GM18907 (cell line): ENCODE measurements around the gene APLP1.
"Not testable (repeated sequence)": the region's sequence is repeated elsewhere in the genome, so short reads cannot be mapped to it uniquely, and the experiment has no call there.

ENCODE experiments used
- ATAC-seq: cut with Tn5 transposase; IDR thresholded peaks from one replicate; pipeline ENCODE4 v1.9.1; 2021; ENCODE audit warnings: mild to moderate bottlenecking, moderate library complexity; ENCODE audit not compliant: unreplicated experiment

The APLP1 gene

DNA sequence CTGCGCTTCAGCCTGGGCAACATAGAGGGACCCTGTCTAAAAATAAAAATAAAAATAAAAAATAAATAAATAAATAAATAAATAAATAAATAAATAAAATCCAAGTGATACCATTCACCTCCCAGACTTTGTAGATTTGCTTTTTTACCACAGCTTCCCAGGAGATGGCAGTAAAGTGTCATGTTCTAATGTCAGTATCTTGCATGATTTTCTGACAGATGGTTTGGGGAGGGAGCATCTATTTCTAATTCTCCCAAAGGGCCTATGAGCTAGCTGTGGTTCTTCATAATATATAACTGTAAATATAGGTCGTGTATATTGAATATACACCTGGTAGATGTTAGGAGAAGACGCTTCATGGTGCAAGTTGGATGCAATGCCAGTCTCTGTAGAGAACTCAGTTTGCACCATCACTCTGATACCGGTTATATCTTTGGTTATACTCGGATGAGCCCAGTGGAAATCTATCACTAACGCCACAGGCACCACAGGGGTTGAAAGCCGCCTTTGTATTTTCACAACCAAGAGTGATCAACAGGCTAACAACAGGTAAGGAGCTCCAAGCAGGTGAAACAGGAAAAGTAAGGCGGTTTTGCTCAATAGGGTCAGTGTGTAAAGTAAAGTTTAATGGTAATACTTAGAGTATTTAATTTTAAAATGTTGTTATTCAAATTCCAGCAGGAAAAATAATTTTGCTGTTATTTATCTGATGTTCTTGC is 13.9 kb downstream of the APLP1 start:
- ATAC-seq = no peak

DNA sequence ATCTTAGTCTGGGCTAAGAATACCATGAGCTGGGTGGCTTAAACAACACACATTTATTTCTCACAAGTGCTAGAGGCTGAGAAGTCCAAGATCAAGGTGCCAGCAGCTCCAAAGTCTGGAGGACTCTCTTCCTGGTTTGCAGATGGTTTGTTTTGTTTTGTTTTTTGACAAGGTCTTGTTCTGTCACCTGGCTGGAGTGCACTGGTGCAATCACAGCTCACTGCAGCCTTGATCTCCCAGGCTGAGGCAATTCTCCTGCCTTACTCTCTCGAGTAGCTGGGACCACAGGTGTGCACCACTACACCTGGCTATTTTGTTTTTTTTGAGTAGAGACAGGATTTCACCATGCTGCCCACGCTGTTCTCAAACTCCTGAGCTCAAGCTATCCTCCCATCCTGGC is 15.5 kb downstream of the APLP1 start:
- no peak for ATAC-seq

DNA sequence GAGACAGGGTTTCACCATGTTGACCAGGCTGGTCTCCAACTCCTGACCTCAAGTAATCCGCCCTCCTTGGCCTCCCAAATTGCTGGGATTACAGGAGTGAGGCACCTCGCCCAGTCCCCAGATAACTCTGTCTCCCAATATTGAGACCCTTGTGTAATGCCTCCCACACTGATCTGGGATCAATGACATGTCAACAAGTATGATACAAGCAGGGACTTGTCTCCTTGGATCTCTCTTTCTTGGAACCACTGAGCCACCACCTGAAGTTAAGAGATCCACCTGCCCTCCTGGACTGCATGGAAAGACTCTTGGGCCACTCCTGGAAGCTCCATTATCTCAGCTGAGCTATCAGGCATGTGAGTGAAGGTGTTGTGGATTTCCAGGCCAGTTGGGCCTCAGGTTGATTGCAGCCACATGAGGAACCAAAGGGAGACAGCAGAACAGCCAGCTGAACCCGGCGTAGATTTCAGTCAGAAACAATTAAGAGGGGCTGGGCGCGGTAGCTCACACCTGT is 16.9 kb downstream of the APLP1 start:
- no peak for ATAC-seq

DNA sequence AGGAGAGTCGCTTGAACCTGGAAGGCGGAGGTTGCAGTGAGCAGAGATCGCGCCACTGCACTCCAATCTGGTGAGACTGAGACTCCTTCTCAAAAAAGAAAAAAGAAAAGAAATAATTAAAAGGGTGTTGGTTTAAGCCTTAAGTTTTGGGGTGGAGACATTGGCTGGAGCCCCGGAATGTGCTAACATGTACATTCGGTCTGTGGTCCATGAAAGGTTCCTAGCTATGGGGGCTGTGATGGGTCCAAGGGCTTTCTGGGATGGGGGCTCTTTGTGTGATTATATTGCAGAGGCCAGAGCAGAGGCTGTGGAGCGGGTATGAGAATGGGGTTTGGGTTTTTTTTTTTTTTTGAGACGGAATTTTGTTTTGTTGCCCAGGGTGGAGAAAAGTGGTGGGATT is 17.5 kb downstream of the APLP1 start:
- no peak for ATAC-seq

DNA sequence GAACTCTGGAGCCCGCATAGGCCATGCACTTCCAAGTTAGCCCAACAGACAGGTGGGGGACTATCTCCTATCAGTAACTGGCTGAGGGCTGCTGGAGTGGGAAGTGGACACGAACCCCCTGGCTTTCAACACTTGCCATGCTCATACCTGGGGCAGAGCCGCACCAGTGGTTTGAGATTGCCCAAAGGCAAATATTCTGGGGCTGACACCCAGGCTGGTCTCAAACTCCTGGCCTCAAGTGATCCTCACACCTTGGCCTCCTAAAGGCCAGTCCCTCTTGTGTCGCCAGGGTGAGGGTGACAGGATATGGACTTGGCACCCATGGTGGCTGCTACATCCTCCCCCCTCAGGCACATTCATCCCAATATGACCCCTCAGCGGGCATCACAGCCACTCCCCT is 18.8 kb downstream of the APLP1 start:
- ATAC-seq = no peak

DNA sequence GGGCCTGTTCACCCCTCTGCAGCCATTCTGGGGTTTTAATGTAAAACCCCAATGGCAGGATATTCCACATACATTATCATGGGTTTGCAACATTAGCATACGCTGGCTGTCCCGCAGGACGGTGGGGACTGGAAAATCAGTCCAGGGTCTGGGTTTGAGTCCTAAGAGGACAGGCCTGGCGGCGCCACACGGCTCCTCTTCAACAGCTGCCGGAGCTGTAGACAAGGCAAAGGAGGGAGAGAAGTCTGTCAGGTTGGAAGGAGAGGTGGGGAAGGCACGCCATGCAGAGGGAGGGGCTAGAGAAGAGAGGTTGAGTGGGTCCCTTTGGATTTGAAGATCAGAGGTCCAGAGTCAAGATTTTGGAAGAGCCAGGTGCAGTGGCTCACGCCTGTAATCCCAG is 20.0 kb downstream of the APLP1 start:
- no peak for ATAC-seq

DNA sequence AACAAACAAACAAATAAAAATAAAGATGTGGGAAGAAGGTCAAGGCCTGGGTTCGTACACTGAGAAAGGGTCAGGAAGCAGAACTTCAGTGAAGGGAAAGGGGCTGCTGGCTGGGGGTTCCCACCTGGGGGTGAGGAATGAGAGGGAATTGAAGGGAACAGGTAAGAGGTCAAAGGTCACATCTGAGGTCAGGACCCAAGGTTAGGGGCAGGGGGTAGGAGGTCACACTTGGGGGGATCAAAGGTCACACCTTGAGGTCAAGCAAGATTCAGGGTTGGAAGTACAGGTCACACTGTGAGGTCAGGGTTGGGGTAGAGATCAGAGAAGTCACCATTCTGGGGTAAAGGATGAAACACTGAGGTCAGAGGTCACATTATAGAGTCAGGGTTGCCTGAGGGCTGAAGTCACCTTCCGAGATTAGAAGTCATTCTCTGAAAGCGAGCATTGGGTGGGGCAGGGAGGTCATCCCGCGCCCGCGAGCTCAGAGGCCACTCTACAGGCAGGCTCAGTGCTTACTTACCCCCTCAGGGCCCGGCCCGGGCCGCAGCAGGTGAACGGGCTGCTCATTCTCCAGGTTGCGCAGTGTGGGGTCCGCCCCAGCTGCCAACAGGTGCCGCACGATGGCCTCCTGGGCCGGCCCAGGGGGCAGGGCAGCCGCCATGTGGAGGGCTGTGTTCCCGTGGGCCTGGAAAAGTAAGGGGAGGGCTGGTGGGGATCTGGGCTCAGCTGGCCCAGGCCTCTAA is 21.2 kb downstream of the APLP1 start:
- ATAC-seq = no peak

DNA sequence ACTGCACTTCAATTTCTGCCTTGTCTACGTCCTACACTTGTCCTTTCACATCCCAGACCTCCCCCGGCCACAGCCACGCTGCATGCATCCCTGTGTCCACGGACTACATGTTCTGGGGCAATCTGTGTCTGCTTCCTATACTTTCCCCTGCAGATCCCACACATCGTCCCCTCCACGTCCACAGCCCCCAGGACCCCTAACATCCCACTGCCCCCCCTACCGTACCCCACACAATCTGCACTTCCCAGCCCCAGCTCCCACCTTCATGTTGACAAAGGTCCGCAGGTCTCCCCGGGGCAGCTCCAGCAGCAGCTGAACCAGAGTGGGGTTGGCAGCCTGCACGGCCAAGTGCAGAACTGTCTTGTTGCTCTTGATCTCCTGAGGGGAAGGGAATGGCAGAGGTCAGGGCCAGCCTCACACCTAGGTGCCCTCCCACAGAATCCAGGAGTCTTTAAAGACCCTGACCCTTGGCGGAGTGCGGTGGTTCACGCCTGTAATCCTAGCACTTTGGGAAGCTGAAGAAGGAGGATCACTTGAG is 21.8 kb downstream of the APLP1 start:
- no peak for ATAC-seq

DNA sequence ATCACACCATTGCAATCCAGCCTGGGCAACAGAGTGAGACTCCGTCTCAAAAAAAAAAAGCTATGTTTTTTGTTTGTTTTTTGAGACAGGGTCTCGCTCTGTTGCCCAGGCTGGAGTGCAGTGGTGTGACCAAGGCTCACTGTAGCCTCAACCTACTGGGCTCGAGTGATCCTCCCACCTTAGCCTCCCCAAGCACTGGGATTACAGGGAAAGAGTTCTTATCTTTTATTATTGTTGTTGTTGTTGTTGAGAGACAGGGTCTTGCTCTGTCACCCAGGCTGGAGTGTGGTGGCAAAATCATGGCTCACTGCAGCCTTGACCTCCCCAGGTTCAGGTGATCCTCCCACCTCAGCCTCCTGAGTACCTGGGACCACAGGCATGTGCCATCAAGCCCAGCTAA is 23.4 kb downstream of the APLP1 start:
- not testable (repeated sequence) for ATAC-seq

DNA sequence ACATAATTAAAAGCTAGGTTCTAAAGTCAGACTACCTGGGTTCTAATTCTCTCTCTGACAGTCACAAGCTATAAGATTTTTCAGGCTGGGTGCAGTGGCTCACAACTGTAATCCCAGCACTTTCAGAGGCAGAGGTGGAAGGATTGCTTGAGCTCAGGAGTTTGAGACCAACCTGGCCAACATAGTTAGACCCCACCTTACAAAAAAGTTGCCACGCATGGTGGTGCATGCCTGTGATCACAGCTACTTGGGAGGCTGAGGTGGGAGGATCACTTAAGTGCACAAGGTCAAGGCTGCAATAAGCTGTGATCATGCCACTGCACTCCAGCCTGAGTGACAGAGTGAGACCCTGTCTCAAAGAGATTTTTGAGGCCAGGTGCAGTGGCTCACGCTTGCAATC is 26.0 kb downstream of the APLP1 start:
- ATAC-seq = no peak

DNA sequence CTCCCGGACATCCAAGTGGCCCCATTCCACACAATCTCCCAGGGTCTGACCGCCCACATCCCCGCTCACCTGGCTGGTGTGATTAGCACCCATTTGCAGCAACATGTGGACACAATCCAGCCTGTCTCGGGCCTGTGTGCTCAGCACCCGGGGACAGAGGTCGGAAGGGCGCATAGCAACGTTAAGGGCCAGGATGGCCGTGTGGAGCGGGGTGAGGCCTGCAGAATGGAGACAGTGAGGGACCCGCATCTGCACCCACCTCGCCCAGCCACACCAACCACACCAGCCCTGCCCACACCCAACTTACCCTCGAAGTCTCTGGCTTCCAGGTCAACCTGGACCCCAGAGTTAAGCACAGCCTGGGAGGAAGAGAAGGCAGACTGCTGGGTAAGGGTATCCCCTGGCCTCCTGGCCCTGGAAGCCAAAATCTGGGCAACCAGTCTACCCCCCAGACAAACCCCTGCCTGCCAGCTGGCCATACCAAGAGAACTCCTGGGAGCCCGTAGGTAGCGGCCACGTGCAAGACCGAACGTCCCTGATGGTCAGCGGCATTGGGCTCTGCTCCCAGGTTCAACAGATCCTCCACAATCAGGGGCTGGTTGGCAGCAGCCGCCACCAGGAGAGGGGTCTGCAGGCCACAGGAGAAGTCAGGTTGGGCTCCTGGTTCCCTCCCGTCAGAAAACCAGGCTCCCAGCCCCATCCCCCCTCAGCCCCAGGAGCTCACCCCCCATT is 27.7 kb downstream of the APLP1 start:
- no peak for ATAC-seq

DNA sequence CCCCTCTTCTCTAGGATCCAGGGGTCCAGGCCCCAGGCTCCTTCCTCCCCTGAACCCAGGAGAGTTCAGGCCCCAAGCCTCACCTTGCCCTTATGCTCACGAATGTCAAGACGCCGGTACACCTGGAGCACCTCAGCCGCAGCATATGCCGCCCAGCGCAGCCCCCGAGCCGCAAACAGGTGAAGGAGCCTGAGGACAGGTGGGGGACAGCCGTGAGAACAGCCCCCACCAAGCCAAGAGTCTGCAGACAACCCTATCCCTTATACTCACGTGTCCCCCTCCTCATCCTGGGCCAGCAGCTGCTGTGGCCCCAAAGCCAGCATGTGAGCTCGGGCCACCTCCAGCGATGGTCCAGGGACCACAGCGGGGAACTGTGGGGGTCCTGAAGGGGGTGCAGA is 28.3 kb downstream of the APLP1 start:
- no peak for ATAC-seq

DNA sequence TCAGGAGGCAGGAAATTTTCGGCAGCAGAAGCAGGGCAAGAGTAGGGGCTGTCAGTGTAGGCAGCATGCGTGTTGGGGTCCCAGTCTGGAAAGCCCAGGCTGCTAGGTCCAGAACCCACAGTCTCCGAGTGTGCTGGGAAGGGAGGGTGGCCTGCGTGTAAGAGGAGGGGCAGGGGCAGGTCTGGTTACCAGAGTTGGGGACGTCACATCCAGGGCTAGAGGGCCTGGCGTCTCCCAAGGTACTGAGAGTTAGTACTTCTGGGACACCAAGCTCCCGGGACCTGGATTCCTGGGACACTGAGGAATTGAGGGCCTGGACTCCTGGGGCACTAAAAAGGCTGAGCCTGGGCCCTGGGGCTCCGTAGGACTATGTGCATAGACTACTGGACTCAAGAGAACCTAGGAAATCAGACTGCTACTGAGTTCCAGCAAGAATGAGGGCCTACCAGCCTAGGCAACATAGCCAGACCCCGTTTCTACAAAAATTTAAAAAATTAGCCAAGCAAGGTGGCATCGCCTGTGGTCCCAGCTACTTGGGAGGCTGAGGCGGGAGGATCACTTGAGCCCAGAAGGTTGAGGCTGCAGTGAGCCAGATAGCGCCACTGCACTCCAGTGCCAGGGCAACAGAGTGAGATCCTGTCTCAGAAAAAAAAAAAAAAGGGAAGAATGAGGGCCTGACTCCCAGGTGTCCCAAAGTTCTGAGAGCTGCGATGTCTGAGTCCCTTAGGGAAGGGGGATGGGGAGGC is 29.5 kb downstream of the APLP1 start:
- ATAC-seq = no peak

DNA sequence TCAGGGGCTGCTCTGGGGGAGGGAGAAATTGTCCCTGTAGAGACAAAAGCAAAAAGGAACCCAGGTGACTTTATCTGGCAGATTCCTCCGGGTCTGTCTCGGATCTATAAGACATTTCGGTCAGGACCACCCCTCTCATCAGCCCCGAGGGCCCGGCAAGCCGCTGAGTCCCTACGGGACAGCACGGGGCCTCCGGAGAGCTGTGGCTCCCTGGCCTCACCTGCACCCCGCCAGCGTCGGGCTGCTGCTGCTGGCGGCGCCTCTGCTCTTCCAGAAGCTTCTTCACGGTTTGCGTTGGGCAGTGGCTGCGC is 30.1 kb downstream of the APLP1 start:
- ATAC-seq = no peak

DNA sequence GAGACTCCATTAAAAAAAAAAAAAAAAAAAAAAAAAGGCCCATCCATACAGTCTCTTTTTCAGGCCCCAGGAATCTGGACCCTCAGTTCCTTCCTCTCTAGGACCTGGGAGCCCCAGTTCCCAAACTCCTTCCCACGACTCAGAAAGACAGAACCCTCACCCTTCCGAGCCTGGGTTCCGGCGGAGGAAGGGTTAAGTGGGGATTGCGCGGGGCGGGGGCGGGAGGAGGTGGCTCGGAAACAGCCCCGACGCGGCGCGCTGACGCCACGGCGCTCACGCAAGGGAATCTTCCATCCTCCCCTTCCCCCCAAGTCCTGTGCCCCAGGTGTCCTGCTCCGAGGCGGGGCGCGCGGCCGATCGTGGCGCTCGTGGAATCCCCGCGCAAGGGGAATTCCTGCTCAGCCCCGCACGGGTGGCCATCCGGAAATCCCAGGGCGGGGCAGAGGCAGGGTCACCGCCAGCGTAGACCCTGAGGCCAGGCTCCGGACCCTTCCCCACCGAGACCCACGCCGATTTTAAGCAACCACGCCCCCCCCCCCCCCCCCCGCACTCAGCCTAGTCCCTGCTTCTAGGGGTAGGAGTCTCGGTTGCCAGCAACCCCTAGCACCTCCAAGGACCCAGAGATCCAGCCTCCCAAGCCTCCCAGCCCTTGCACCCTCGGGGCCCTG is 31.3 kb downstream of the APLP1 start:
- ATAC-seq = peak; percentile 45

DNA sequence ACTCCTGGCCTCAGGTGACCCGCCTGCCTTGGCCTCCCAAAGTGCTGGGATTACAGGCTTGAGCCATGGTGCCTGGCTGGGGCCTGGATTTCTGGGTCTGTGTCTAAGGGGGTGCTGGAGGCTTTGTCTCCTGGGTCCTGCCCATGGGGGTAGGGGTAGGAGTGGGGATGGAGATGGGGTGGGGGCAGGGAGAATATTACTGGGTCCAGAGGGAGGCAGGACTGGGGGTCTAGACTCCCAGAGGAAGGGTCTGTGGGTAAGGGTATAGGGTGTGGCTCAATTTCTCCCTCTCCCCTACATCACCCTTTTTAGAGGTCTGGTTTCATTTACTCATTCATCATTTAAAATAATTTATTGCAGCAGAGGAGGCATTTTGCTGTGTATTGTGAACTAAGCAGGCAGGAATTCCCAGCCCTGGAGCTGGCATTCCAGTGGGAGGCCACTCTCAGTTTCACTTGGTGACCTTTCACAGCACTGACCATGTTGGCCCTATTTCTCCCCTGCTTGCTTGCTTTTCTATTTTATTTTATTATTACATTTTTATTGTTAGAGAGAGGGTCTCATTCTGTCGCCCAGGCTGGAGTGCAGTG is 32.8 kb downstream of the APLP1 start:
- no peak for ATAC-seq

DNA sequence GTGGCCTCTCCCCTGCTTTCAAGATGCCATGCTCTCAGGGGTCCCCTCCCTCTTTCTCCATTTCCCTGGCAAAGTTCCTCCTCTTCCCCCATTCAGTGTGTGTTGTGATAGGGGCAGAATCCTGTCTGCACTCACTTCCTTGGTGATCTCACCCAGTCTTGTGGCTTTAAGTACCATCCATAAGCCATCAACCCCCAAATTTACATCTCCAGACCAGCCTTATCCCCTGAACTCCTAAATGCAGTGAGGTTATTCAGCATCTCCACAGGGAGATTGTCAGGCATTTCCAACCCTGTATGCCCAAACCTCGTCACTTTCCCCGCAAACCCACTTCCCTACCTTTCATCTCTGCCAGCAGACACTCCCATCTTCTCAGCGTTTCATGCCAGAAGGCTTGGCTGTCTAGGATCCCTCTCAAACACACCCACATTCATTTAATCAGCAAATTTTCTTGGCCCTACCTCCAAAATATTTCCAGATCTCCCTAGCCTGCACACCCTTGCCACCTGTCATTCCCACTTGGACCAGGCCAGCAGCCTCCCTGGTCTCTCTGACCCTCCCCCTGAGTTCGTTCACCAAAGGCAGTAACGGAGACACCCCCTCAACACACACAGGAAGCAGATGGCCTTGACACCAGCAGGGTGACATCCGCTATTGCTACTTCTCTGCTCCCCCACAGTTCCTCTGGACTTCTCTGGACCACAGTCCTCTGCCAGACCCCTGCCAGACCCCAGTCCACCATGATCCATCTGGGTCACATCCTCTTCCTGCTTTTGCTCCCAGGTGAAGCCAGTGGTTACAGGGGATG is 33.7 kb downstream of the APLP1 start, which contains the start of gene HCST:
Gene HCST, plus strand, starts transcription at position 676 of the 808 bp plus-strand sequence. Its CDS starts 65 bp downstream, at position 741.
- ATAC-seq = no peak

DNA sequence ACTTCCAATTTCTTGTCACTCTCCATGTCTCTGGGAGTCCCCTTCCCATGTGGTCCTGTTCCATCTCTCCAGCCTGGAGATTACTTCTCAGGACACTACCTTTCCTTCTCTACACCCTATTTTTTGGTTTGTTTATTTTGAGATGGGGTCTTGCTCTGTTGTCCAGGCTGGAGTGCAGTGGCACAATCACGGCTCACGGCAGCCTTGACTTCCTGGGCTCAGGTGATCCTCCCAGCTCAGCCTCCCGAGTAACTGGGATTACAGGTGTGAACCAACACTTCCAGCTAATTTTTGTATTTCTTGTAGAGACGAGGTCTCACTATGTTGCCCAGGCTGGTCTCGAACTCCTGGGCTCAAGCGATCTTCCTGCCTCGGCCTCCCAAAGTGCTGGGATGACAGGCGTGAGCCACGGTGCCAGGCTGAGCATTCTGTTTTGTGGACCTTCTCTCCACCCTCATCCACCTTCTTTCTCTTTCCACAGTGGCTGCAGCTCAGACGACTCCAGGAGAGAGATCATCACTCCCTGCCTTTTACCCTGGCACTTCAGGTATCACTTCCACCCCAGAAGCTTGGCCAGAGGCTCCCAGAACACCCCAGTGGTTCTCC is 34.6 kb downstream of the APLP1 start:
- no peak for ATAC-seq
